Mammary microvascular endothelial cell (primary cell): ENCODE results near the gene EOLA2. TPM values are rescaled to one million over a fixed set of nuclear protein-coding genes. Genes with fewer than 3 reads are reported as not detected.

Source experiments
- total RNA-seq: library from RNA; depleted of rRNA; stranded (reverse); fragments of >200 nt; gene quantifications from 2 replicates; pipeline ENCODE4 v1.2.3, GENCODE V29; 2015

The EOLA2 gene
- 28.6 and 28.8 TPM in 2 replicates for total RNA-seq

DNA sequence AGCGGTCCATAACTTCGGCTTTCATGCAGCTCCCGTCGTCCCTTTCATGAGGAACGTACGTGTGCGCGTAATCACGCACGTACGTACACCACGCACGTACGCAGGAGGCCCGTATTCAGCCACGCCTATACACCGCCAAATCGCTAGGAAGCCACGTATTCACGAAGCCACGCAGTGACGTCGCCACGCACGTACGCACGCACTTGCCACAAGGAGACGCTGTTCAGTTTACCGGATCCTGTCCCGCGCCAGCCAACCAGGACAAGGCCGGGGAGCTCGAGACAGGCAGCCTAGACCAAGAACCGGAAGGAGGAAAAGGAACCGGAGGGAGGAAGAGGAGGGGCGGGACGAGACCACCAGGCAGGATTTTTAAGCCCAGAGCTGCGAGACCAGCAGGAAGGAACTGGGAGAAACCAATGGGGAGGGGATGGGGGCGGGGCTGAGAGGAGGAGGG, at the start of gene EOLA2:
Gene EOLA2, minus strand, starts transcription at position 65 of the 454 bp plus-strand sequence. CDS start 4,617 bp downstream, outside the sequence.

DNA sequence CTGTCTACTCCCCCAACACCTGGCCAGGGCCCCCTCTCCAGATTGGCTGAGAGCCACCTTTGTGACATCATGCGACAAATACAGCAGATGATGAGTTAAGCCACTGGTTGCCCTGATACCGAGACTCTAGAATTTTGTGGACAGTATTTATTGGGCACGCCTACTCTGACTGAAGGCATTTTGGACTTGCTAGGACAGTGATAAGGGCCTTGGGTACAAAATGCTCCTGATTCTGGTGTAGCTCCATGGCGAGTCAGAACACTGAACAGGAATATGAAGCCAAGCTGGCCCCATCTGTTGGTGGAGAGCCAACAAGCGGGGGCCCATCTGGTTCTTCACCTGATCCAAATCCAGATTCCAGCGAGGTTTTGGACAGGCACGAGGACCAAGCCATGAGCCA, 8.9 kb downstream of the EOLA2 start, which contains the start of gene HSFX4:
Gene HSFX4, plus strand, starts transcription at position 174 of the 400 bp plus-strand sequence. Its CDS starts 72 bp downstream, at position 246.

Other genes starting within 250 kb of the EOLA2 start
- not detected in 2 replicates for gene MAGEA11, start 226.4 kb downstream of the EOLA2 start, total RNA-seq
- 0.07 TPM in 1 of 2 replicates, not detected in the other for gene HSFX1, start 164.4 kb downstream of the EOLA2 start, total RNA-seq
- gene MAGEA9, start 156.6 kb downstream of the EOLA2 start, total RNA-seq, result not detected in 2 replicates
- gene MAGEA8, start 57.3 kb downstream of the EOLA2 start, total RNA-seq, result not detected in 2 replicates
- gene HSFX4, start 8.9 kb downstream of the EOLA2 start, total RNA-seq, result not detected in 2 replicates